Fibroblast of villous mesenchyme (primary cell): ENCODE data around the gene E2F6. TPM values are rescaled to one million over a fixed set of nuclear protein-coding genes. Genes with fewer than 3 reads are reported as not detected.

Source experiments
- DNase-seq: peaks from one replicate; pipeline ENCODE4 v3.0.0-alpha.2; 2010; ENCODE audit warnings: low read depth
- H3K4me3 ChIP-seq: 2 replicates; pipeline ENCODE4 v1.5.1; 2011; ENCODE audit warnings: low read depth, mild to moderate bottlenecking, low read length
- total RNA-seq: library from RNA; depleted of rRNA; stranded (reverse); fragments of >200 nt; gene quantifications from 2 replicates; pipeline ENCODE4 v1.2.3, GENCODE V29; 2012
- TF ChIP-seq, protein P1 (sequence below): IDR thresholded peaks from 2 replicates; pipeline ENCODE4 v1.5.1; 2012; ENCODE audit warnings: low read depth, mild to moderate bottlenecking, low read length; ENCODE audit not compliant: insufficient read depth

The E2F6 gene
- total RNA-seq, 1 donor, result 13.4 TPM

DNA sequence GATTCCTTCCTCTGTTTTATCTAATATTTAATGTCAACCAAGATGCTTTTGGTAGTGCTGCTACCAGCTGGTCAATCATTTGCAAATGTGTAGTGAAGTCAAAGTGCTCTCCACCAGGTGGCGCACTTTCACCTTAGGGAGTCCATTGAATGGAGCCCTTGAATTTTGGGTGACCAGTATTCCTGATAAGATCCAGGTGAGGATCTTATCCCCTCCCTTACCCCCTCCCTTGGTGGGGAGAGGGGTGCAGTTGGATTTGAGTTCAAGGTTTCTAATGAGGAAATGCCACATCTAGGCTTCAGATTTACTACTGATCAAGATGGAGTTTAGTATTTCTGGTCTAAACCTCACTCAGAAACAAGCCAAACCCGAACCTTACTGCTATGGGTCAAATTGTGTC lies 12.0 kb upstream of the E2F6 start:
- peak; percentile 90 for DNase-seq
- H3K4me3 ChIP-seq, result no peak overlapping the region
- TF ChIP-seq, protein P1, sequence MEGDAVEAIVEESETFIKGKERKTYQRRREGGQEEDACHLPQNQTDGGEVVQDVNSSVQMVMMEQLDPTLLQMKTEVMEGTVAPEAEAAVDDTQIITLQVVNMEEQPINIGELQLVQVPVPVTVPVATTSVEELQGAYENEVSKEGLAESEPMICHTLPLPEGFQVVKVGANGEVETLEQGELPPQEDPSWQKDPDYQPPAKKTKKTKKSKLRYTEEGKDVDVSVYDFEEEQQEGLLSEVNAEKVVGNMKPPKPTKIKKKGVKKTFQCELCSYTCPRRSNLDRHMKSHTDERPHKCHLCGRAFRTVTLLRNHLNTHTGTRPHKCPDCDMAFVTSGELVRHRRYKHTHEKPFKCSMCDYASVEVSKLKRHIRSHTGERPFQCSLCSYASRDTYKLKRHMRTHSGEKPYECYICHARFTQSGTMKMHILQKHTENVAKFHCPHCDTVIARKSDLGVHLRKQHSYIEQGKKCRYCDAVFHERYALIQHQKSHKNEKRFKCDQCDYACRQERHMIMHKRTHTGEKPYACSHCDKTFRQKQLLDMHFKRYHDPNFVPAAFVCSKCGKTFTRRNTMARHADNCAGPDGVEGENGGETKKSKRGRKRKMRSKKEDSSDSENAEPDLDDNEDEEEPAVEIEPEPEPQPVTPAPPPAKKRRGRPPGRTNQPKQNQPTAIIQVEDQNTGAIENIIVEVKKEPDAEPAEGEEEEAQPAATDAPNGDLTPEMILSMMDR, result peak; percentile 81

DNA sequence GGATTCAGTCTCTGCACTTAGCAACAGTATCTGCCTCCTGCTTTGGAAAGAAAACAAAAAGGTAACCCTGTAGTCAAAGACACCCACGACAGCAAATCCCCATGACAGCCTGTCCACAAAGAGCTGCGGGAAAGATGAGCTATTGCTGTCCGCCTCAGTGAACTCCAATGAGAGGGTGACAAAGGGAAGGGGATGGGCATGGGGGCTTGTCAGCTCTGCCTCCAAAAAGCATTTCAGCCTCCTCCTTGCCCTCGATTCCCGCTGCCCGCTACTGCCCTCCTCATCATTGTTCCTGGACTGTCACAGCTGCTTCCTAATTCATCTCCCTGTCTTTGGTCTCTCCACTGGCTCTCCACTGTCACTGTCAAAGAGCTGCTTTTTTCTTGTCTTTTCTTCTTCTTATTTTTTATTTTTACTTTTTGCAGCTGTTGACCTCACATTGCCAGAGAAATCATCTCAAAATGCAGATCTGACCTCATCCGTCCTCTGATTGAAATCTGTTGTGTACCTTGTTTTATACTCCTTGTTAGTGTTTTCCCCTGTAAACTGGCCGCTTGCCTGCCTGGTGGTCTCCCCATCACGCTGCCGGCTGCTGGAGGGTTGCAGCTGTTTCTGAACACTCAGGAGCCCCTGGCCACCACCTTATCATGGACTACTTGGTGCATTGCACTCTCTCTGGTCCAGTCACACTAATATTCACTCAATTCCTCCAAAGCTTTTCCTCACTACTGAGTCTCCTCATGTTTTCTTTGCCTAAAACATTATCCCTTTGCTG lies 7.9 kb upstream of the E2F6 start:
- no peak overlapping the region for H3K4me3 ChIP-seq
- DNase-seq, result no peak
- TF ChIP-seq, protein P1, result no peak

DNA sequence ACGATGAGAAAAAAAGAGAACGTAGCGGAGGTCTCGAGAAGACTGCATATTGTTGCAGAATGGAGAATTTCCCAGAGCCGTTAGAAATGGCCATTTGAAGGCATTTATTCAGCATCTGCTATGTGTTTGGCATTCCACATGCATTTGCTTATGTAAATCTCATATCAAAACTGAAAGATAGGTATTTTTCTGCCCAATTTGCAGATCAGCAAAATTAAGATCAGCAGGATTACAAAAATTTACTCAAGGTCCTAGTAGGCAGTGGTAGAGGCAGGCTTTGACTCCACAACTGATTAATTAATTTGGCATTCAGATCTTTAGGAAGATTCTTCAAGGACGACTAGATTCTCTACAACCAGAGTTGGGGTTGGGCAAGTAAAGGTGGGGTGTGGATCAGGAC lies 1.8 kb upstream of the E2F6 start:
- H3K4me3 ChIP-seq, result no peak overlapping the region
- TF ChIP-seq, protein P1, result no peak
- no peak for DNase-seq

DNA sequence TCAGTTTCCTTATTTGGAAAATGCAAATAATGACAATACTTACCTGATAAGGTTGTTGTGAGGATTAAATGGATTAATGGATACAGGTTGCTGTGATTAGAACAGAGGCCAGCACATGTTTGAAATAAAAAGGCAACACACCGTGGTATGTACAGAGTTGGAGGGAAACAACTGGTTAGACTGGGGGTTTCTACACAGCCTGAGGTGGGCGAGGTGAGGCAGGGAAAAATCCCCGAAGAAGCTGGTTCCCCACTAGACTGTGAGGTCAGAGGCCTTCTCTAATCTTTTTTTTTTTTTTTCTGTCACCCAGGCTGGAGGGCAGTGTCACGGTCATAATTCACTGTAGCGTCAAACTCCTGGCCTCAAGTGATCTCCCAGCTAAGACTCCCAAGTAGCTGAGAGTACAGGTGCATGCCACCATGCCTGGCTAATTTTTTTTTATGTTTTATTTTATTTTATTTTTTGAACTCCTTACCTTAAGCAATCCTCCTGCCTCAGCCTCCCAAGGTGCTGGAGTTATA lies 1.2 kb upstream of the E2F6 start:
- H3K4me3 ChIP-seq, result no peak overlapping the region
- DNase-seq, result no peak
- TF ChIP-seq, protein P1, result no peak

DNA sequence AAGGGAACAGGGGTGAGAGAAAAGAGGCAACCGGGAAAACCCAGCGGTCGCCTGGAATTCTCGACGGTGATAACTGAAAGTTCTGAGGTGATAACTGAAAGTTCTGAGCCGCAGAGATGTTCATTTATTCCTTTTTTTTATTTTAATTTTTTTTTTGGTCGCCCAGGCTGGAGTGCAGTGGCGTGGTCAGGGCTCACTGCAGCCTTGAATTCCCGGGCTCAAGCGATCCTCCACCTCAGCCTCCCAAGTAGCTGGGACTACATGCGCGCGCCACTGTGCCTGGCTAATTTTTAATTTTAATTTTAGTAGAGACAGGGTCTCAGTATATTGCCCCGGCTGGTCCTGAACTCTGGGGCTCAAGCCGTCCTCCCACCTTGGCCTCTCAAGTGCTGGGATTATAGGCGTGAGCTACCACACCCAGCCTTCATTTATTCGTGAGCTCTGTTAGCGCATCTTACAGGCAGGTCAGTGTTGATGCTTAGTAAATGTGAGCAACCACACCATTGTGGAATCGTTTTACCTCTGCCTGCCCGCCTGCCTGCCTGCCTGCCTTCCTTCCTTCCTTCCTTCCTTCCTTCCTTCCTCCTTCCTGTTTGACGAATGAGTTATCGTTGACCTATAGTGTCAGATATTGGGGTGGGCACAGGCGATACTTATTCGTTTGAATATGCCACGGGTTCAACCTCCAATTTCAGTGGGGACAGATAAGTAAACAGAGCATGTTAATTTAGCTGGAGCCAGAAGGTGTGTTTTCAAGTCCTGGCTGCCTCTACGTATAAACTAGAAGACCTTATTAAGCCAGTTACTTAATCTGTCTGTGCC lies 557 bp upstream of the E2F6 start:
- no peak for DNase-seq
- TF ChIP-seq, protein P1, result no peak
- H3K4me3 ChIP-seq, result peak overlapping the region; percentile 76

DNA sequence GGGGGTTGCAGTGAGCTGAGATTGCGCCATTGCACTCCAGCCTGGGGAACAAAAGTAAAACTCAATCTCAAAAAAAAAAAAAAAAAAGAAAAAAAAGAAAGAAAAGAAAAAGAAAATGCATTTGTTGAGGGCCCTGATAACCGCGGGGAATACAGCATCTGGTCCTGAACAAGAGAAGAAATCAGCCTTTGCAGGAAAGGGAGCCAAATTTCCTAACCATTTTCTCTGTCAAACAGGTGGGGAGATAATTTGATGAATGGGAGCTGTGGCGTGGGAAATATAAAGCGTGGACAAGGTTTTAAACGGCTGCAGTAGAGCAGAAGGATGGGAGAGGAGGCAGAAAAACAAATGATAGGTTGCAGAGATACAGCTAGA lies 864 bp downstream of the E2F6 start:
- no peak for DNase-seq
- H3K4me3 ChIP-seq, result peak overlapping the region; percentile 76
- TF ChIP-seq, protein P1, result no peak
